Caco-2 (cell line): ENCODE results near the gene SMIM35. TPM values are rescaled to one million over a fixed set of nuclear protein-coding genes. Genes with fewer than 3 reads are reported as not detected.

ENCODE experiments used
- BruUV-seq: library from RNA; stranded (reverse); fragments of 400-500 nt; replicated peaks from 2 replicates; lab custom pipeline; 2021; lab: Mats Ljungman, UMichigan
- CTCF ChIA-PET: fragments of 300-600 bp; sonication (Branson Sonifier 250); formaldehyde crosslinking; loops from one replicate; lab custom pipeline; 2022; ENCODE audit warnings: antibody characterized with exemption; lab: Charles Lee
- POLR2A ChIA-PET: fragments of 300-600 bp; sonication (Branson Sonifier 250); formaldehyde crosslinking; loops from one replicate; lab custom pipeline; 2022; ENCODE audit warnings: antibody characterized with exemption; lab: Charles Lee
- DNase-seq, 2 experiments: peaks; one replicate each; pipeline versions ENCODE4 v3.0.0 to v3.0.0-alpha.2; 2020 to 2022
- H3K27me3 ChIP-seq: replicated peaks from 2 replicates; pipeline ENCODE4 v1.6.0; 2011; ENCODE audit warnings: low read length; ENCODE audit not compliant: control insufficient read depth, insufficient read depth
- H3K36me3 ChIP-seq: 2 replicates; pipeline ENCODE4 v1.5.1; 2011; ENCODE audit warnings: low read length; ENCODE audit not compliant: control insufficient read depth, insufficient read depth
- H3K4me1 ChIP-seq: fragments of 250-450 bp; sonication (Bioruptor Pico); 2 replicates; pipeline ENCODE4 v1.5.1; 2020; ENCODE audit warnings: mild to moderate bottlenecking
- H3K4me3 ChIP-seq: 2 replicates; pipeline ENCODE4 v1.5.1; 2011; ENCODE audit warnings: low read depth, mild to moderate bottlenecking, control low read depth, low read length
- H3K9me3 ChIP-seq: fragments of 250-450 bp; sonication (Bioruptor Pico); 2 replicates; pipeline ENCODE4 v1.5.1; 2020; ENCODE audit warnings: mild to moderate bottlenecking, moderate library complexity
- H3K27ac Mint-ChIP-seq: one replicate; pipeline ENCODE4 v1.8.0; 2022; ENCODE audit warnings: mixed read lengths; ENCODE audit not compliant: unreplicated experiment
- H3K27me3 Mint-ChIP-seq: one replicate; pipeline ENCODE4 v1.8.0; 2022; ENCODE audit warnings: mixed read lengths; ENCODE audit not compliant: insufficient read depth, unreplicated experiment
- H3K36me3 Mint-ChIP-seq: one replicate; pipeline ENCODE4 v1.8.0; 2022; ENCODE audit warnings: mild to moderate bottlenecking, mixed read lengths; ENCODE audit not compliant: insufficient read depth, unreplicated experiment
- H3K4me1 Mint-ChIP-seq: one replicate; pipeline ENCODE4 v1.8.0; 2022; ENCODE audit warnings: low read depth, mixed read lengths; ENCODE audit not compliant: unreplicated experiment
- H3K4me3 Mint-ChIP-seq: one replicate; pipeline ENCODE4 v1.8.0; 2022; ENCODE audit warnings: mild to moderate bottlenecking, moderate library complexity, mixed read lengths; ENCODE audit not compliant: unreplicated experiment
- H3K9me3 Mint-ChIP-seq: one replicate; pipeline ENCODE4 v1.8.0; 2022; ENCODE audit warnings: mixed read lengths; ENCODE audit not compliant: unreplicated experiment
- intact Hi-C: fragments of 100-400 bp; cut with micrococcal nuclease; formaldehyde crosslinking; loops from one replicate; pipeline ENCODE4 v1.10.0; 2022; ENCODE audit not compliant: unreplicated experiment
- total RNA-seq: library from RNA; stranded (reverse); gene quantifications from 2 replicates; pipeline ENCODE4 v1.2.3, GENCODE V29; 2022
- TF ChIP-seq, protein P1 (sequence below), 2 experiments: fragments of 200-600 bp in 1 of 2; IDR thresholded peaks; 1 replicate in 1 of 2; 2 replicates in 1 of 2; pipeline versions ENCODE4 v1.5.1 to v1.8.0; 2011 to 2022; ENCODE audit warnings: antibody characterized with exemption in 1 of 2, control low read depth in 1 of 2, inconsistent platforms in 1 of 2, low read depth in 1 of 2, low read length in 1 of 2, mild to moderate bottlenecking in 1 of 2, moderate library complexity in 1 of 2; ENCODE audit not compliant: insufficient read depth in 1 of 2, severe bottlenecking in 1 of 2, unreplicated experiment in 1 of 2

The SMIM35 gene
- total RNA-seq, 1 experiment from 2014 or later: not detected

DNA sequence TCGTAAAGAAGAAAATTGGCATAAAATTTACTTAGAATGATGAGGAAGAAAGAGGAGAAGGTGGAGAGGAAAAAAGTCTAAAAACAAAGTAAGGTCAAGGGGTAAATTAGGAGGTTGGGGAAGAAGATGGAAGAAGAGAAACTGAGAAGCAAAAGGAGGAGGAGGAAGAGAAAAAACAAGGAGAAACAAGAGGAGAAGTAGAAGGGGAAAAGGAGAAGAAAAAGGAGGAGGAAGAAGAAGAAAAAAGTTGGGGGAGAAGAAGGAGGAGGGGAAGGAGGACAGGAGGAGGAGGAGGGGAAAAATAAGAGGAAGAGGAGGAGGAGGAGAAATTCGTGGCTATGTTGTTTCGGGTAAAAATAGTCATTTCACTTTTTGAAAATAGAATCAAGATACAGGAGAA, 58.1 kb downstream of the SMIM35 start:
- Mint-ChIP-seq H3K27me3 (peaks cover 31% of the 10 kb centered on the region), H3K27ac (no peak overlapping the region), H3K4me3 (no peak overlapping the region), H3K4me1 (no peaks in the 10 kb centered on the region), H3K36me3 (no peaks in the 10 kb centered on the region), H3K9me3 (no peaks in the 10 kb centered on the region)
- DNase-seq: no peak
- intact Hi-C loops: no loop called here
- TF ChIP-seq, protein P1, sequence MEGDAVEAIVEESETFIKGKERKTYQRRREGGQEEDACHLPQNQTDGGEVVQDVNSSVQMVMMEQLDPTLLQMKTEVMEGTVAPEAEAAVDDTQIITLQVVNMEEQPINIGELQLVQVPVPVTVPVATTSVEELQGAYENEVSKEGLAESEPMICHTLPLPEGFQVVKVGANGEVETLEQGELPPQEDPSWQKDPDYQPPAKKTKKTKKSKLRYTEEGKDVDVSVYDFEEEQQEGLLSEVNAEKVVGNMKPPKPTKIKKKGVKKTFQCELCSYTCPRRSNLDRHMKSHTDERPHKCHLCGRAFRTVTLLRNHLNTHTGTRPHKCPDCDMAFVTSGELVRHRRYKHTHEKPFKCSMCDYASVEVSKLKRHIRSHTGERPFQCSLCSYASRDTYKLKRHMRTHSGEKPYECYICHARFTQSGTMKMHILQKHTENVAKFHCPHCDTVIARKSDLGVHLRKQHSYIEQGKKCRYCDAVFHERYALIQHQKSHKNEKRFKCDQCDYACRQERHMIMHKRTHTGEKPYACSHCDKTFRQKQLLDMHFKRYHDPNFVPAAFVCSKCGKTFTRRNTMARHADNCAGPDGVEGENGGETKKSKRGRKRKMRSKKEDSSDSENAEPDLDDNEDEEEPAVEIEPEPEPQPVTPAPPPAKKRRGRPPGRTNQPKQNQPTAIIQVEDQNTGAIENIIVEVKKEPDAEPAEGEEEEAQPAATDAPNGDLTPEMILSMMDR (IDR thresholded peaks at IDR 0.05; ENCODE audit: insufficient read depth in 1 of 2, low read depth in 1 of 2, low read length in 1 of 2, severe bottlenecking in 1 of 2, unreplicated experiment in 1 of 2): no peak
- no peaks in the 10 kb centered on the region for H3K36me3 ChIP-seq
- no TSS peak for BruUV-seq
- CTCF ChIA-PET: interaction anchor here (1.2 kb wide), 1 partner anchor 25 kb away, joined by 3 read pairs; no protein-coding TSS in a partner anchor
- H3K9me3 ChIP-seq: 0 out of 2 replicates have a peak, but pooled peaks cover 4% of the 10 kb centered on the region
- H3K4me1 ChIP-seq: no peaks in the 10 kb centered on the region
- no peaks in the 10 kb centered on the region; the same call in none of the 2 replicates for H3K27me3 ChIP-seq
- H3K4me3 ChIP-seq: no peak overlapping the region
- POLR2A ChIA-PET: no interaction called here

DNA sequence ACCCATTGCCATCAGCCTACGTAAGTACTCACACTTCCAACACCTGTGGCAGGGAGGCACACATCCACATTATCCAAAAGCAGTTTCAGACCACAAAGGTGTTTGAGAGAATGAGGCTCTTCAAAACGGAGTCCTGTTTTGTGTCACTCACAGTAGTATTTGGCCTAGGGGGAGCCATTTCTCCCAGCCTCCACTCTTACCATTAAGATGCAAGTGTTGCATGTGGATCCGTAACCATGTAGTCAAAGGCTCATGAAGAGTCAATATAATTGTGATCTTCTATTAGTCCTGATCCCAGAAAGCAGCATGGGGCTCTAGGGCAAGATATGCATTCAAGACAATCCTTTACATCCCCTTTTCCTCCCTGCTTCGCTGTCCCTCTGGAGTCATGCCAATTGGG, 59.1 kb downstream of the SMIM35 start:
- H3K4me1 ChIP-seq: no peaks in the 10 kb centered on the region
- BruUV-seq: no TSS peak
- intact Hi-C loops: no loop called here
- H3K36me3 Mint-ChIP-seq: no peaks in the 10 kb centered on the region
- H3K27me3 Mint-ChIP-seq: peaks cover 34% of the 10 kb centered on the region
- no peak overlapping the region for H3K27ac Mint-ChIP-seq
- no peak overlapping the region for H3K4me3 ChIP-seq
- POLR2A ChIA-PET: no interaction called here
- 0 out of 2 replicates have a peak, but pooled peaks cover 4% of the 10 kb centered on the region for H3K9me3 ChIP-seq
- TF ChIP-seq, protein P1 (IDR thresholded peaks at IDR 0.05; ENCODE audit: insufficient read depth in 1 of 2, low read depth in 1 of 2, low read length in 1 of 2, severe bottlenecking in 1 of 2, unreplicated experiment in 1 of 2): no peak
- H3K9me3 Mint-ChIP-seq: no peaks in the 10 kb centered on the region
- CTCF ChIA-PET: no interaction called here
- no peak for DNase-seq
- H3K4me1 Mint-ChIP-seq: no peaks in the 10 kb centered on the region
- H3K4me3 Mint-ChIP-seq: no peak overlapping the region
- H3K36me3 ChIP-seq: no peaks in the 10 kb centered on the region
- H3K27me3 ChIP-seq: no peaks in the 10 kb centered on the region; the same call in none of the 2 replicates

- H3K27ac Mint-ChIP-seq: no peak overlapping the region
- CTCF ChIA-PET: interaction anchor here (0.5 kb wide), 1 partner anchor 55 kb away, joined by 4 read pairs; no protein-coding TSS in a partner anchor
- Histone ChIP-seq H3K27me3 (no peaks in the 10 kb centered on the region), H3K9me3 (peaks cover 21% of the 10 kb centered on the region), H3K4me3 (no peak overlapping the region), H3K36me3 (no peaks in the 10 kb centered on the region), H3K4me1 (no peaks in the 10 kb centered on the region)
- DNase-seq: no peak
- TF ChIP-seq, protein P1 (IDR thresholded peaks at IDR 0.05; ENCODE audit: insufficient read depth in 1 of 2, low read depth in 1 of 2, low read length in 1 of 2, severe bottlenecking in 1 of 2, unreplicated experiment in 1 of 2): no peak
- intact Hi-C loops: no loop called here
- H3K4me3 Mint-ChIP-seq: no peak overlapping the region
- POLR2A ChIA-PET: no interaction called here
- peaks cover 35% of the 10 kb centered on the region for H3K9me3 Mint-ChIP-seq
- H3K27me3 Mint-ChIP-seq: peaks cover 22% of the 10 kb centered on the region
- no TSS peak for BruUV-seq
- no peaks in the 10 kb centered on the region for H3K36me3 Mint-ChIP-seq
- H3K4me1 Mint-ChIP-seq: no peaks in the 10 kb centered on the region
Measured at GRCh38 chr11:118021146-118021545, 65.6 kb downstream of the SMIM35 start.
